ENCODE data around the gene JPT1. TPM values are rescaled to one million over a fixed set of nuclear protein-coding genes. Genes with fewer than 3 reads are reported as not detected.

JPT1 gene
- total RNA-seq, 1 donor from 2014 or later: 236 TPM

DNA sequence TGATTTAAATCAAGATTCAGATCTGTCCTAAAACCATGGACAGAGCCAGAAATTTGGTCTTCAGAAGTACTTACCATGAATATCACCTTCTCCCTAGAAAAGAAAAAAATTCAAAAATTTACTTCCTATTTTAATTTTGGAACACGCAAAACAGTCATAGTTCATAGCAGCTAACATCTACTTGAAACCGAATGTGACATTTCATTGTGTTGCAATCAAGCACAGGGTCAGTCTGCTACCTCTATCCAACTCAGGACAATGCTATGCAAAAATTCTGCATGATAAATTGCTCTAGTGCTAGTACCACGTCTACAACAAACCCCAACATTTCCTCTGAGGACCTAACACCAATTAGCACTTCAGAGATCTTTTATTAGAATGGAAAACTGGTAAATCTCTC, 7.7 kb downstream of the JPT1 start:
- peaks cover 40% of the 10 kb centered on the region for H3K36me3 ChIP-seq
- no peaks in the 10 kb centered on the region for H3K4me1 ChIP-seq
- no peaks in the 10 kb centered on the region for H3K9me3 ChIP-seq (ENCODE audit: low read depth)
- no peak for TF ChIP-seq CTCF (IDR thresholded peaks at IDR 0.05)
- TF ChIP-seq EZH2phosphoT487 (IDR thresholded peaks at IDR 0.05): no peak
- Mint-ChIP-seq H3K27me3 (ENCODE audit: insufficient read depth, low read depth) (no peaks in the 10 kb centered on the region), H3K36me3 (peaks cover 35% of the 10 kb centered on the region), H3K4me3 (no peak overlapping the region), H3K27ac (no peak overlapping the region), H3K9me3 (no peaks in the 10 kb centered on the region), H3K4me1 (peaks cover 2% of the 10 kb centered on the region)
- no peak overlapping the region for H3K9ac ChIP-seq
- no peak overlapping the region for H3K4me3 ChIP-seq
- H3K27me3 ChIP-seq: no peaks in the 10 kb centered on the region
- no peak overlapping the region for H3K4me2 ChIP-seq
- no peak overlapping the region for H2AFZ ChIP-seq (replicated peaks)
- peaks cover 76% of the 10 kb centered on the region for H3K79me2 ChIP-seq (ENCODE audit: low read depth)
- no peak overlapping the region for H3K27ac ChIP-seq
- peaks cover 45% of the 10 kb centered on the region for H3F3A ChIP-seq (ENCODE audit: low read depth)
- peaks cover 89% of the 10 kb centered on the region for H4K20me1 ChIP-seq (ENCODE audit: low read depth)
- DNase-seq (ENCODE audit: low spot score): no peak

DNA sequence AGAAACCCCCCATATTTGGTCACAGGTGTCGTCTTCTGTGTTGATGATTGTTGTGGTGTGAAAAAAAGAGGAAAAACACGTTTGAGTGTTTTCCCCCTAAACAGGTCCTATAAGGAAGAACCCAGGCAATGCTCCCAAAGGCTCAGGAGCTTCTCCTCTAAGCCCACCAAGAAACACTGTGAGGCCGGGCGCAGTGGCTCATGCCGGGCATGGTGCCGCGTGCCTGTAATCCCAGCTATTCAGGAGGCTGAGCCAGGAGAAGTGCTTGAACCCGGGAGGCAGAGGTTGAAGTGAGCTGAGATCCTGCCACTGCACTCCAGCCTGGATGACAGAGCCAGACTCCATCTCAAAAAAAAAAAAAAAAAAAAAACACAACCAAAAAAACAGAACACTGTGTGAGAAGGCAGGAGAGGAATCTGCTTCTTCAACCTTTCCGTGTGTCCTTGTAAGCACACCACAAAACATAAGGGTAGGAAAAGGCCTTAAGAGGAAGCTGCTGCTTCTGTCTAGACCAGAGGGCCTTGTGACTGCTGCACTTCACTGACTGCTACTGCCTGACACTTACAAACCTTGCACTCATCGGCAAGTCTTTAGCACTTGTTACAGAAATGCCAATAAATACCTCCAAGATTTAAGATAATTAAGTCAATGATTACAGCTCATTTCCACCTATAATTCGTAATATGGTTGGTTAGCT, 9.3 kb downstream of the JPT1 start:
- Histone ChIP-seq H3K9ac (no peak overlapping the region), H4K20me1 (ENCODE audit: low read depth) (peaks cover 88% of the 10 kb centered on the region), H3K27ac (no peak overlapping the region), H3K36me3 (peaks cover 46% of the 10 kb centered on the region), H3K79me2 (ENCODE audit: low read depth) (peaks cover 76% of the 10 kb centered on the region), H3K9me3 (ENCODE audit: low read depth) (no peaks in the 10 kb centered on the region), H3K4me1 (no peaks in the 10 kb centered on the region), H3K27me3 (no peaks in the 10 kb centered on the region), H3K4me2 (no peak overlapping the region), H3F3A (ENCODE audit: low read depth) (peaks cover 55% of the 10 kb centered on the region), H2AFZ (replicated peaks) (no peak overlapping the region), H3K4me3 (no peak overlapping the region)
- H3K4me1 Mint-ChIP-seq: peaks cover 2% of the 10 kb centered on the region
- no peak for DNase-seq (ENCODE audit: low spot score)
- peaks cover 41% of the 10 kb centered on the region for H3K36me3 Mint-ChIP-seq
- no peak overlapping the region for H3K4me3 Mint-ChIP-seq
- no peaks in the 10 kb centered on the region for H3K27me3 Mint-ChIP-seq (ENCODE audit: insufficient read depth, low read depth)
- H3K9me3 Mint-ChIP-seq: no peaks in the 10 kb centered on the region
- TF ChIP-seq CTCF (IDR thresholded peaks at IDR 0.05) (no peak), EZH2 (IDR thresholded peaks at IDR 0.05) (no peak), EZH2phosphoT487 (IDR thresholded peaks at IDR 0.05) (no peak)
- H3K27ac Mint-ChIP-seq: no peak overlapping the region

DNA sequence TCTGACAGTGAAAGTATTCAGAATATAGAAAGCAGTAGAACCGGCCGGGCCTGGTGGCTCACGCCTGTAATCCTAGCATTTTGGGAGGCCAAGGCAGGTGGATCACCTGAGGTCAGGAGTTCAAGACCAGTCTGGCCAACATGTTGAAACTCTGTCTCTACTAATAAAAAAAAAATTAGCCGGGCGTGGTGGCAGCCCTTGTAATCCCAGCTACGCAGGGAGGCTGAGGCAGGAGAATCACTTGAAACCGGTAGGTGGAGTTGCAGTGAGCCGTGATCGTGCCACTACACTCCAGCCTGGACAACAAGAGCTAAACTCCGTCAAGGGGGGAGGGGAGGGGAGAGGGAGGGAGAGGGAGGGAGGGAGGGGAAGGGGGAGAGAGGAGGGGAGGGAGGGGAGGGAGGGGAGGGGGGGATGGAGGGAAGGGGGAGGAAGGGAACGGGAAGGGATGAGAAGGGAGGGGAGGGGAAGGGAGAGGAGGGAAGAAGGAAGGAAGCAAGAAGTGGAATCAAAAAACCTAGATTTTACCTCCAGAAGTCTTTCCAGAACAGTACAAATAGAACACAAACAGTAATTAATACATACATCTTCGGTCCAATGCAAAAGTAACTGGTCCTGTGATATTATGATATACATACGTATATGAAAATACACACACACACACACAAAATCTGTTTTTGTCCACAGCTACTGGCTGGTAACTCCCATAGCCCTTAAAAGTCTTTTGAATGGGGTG, 11.9 kb downstream of the JPT1 start:
- Histone ChIP-seq H3F3A (ENCODE audit: low read depth) (peaks cover 71% of the 10 kb centered on the region), H3K4me3 (no peak overlapping the region), H3K27me3 (no peaks in the 10 kb centered on the region), H4K20me1 (ENCODE audit: low read depth) (peaks cover 86% of the 10 kb centered on the region), H3K79me2 (ENCODE audit: low read depth) (peaks cover 72% of the 10 kb centered on the region), H3K4me2 (no peak overlapping the region), H3K36me3 (peaks cover 44% of the 10 kb centered on the region), H3K9me3 (ENCODE audit: low read depth) (no peaks in the 10 kb centered on the region), H2AFZ (replicated peaks) (no peak overlapping the region), H3K4me1 (no peaks in the 10 kb centered on the region), H3K9ac (no peak overlapping the region), H3K27ac (peak overlapping the region; percentile 20)
- Mint-ChIP-seq H3K9me3 (no peaks in the 10 kb centered on the region), H3K27me3 (ENCODE audit: insufficient read depth, low read depth) (peaks cover 2% of the 10 kb centered on the region), H3K27ac (no peak overlapping the region), H3K4me1 (no peaks in the 10 kb centered on the region), H3K4me3 (no peak overlapping the region), H3K36me3 (peaks cover 31% of the 10 kb centered on the region)
- DNase-seq (ENCODE audit: low spot score): no peak
- TF ChIP-seq EZH2 (IDR thresholded peaks at IDR 0.05) (no peak), CTCF (IDR thresholded peaks at IDR 0.05) (no peak), EZH2phosphoT487 (IDR thresholded peaks at IDR 0.05) (no peak)
